Astrocyte (in vitro differentiated cells and primary cell): ENCODE data around the gene PFKFB1.

Experiments
- EZH2 ChIP-seq: IDR thresholded peaks from 2 replicates; pipeline ENCODE4 v1.6.1; 2012; ENCODE audit warnings: mild to moderate bottlenecking, low read length, inconsistent platforms; ENCODE audit not compliant: insufficient read depth
- TF ChIP-seq, protein P1 (sequence below): IDR thresholded peaks from 2 replicates; pipeline ENCODE4 v1.5.1; 2011; ENCODE audit warnings: low read depth, mild to moderate bottlenecking, inconsistent platforms, low read length, moderate library complexity; ENCODE audit not compliant: insufficient read depth

DNA sequence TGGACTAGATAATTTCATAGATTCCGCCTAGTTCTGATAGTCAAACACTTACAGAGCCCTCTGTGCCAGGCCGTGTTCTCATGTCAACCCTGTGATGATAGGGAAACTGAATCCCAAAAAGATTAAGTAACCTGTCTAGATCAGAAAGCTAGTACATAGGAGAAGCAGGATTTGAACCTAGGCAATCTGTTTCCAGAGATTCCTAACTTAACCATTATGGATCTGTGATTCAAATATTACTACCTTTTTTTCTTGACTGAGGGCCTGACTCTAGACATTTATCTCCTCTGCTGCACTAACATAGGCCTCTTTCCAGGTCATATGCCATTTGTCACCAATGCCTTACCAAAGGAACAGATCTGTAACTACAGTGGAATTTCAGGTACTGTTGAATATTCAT, 35.3 kb upstream of the PFKFB1 start:
- TF ChIP-seq, protein P1, sequence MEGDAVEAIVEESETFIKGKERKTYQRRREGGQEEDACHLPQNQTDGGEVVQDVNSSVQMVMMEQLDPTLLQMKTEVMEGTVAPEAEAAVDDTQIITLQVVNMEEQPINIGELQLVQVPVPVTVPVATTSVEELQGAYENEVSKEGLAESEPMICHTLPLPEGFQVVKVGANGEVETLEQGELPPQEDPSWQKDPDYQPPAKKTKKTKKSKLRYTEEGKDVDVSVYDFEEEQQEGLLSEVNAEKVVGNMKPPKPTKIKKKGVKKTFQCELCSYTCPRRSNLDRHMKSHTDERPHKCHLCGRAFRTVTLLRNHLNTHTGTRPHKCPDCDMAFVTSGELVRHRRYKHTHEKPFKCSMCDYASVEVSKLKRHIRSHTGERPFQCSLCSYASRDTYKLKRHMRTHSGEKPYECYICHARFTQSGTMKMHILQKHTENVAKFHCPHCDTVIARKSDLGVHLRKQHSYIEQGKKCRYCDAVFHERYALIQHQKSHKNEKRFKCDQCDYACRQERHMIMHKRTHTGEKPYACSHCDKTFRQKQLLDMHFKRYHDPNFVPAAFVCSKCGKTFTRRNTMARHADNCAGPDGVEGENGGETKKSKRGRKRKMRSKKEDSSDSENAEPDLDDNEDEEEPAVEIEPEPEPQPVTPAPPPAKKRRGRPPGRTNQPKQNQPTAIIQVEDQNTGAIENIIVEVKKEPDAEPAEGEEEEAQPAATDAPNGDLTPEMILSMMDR: no peak
- TF ChIP-seq EZH2: no peak
